Choroid plexus epithelial cell (primary cell): ENCODE measurements around the gene KRTAP5-6.

Experiments
- DNase-seq: peaks from one replicate; pipeline ENCODE4 v3.0.0-alpha.2; 2010; ENCODE audit warnings: low read depth
- H3K4me3 ChIP-seq: 2 replicates; pipeline ENCODE4 v1.5.1; 2011; ENCODE audit warnings: low read depth, mild to moderate bottlenecking, control low read depth, low read length, moderate library complexity
- CTCF ChIP-seq: conservative IDR thresholded peaks from 2 replicates; pipeline ENCODE4 v1.5.1; 2011; ENCODE audit warnings: low read depth, mild to moderate bottlenecking, control low read depth, inconsistent platforms, low read length, moderate library complexity

Gene KRTAP5-6

GRCh38 chr11:1672613-1673350, 24.2 kb upstream of the KRTAP5-6 start:
- no peak overlapping the region for H3K4me3 ChIP-seq
- no peak for TF ChIP-seq CTCF
- DNase-seq = no peak

- no peak for DNase-seq
- no peak overlapping the region for H3K4me3 ChIP-seq
- TF ChIP-seq CTCF = no peak
These were observed 23.4 kb upstream of the KRTAP5-6 start for GRCh38 chr11:1673446-1674172.

GRCh38 chr11:1674173-1675131, 22.5 kb upstream of the KRTAP5-6 start:
- TF ChIP-seq CTCF = no peak
- H3K4me3 ChIP-seq = no peak overlapping the region
- no peak for DNase-seq

GRCh38 chr11:1675536-1676228, 21.3 kb upstream of the KRTAP5-6 start:
- no peak for DNase-seq
- H3K4me3 ChIP-seq = no peak overlapping the region
- TF ChIP-seq CTCF = no peak

- no peak overlapping the region for H3K4me3 ChIP-seq
- no peak for DNase-seq
- no peak for TF ChIP-seq CTCF
These were observed 20.7 kb upstream of the KRTAP5-6 start for GRCh38 chr11:1676229-1676740.

GRCh38 chr11:1679881-1680280, 17.1 kb upstream of the KRTAP5-6 start:
- no peak for DNase-seq
- TF ChIP-seq CTCF = no peak
- H3K4me3 ChIP-seq = no peak overlapping the region
